Measurements from ENCODE around the gene KRTAP4-6. TPM values are rescaled to one million over a fixed set of nuclear protein-coding genes. Genes with fewer than 3 reads are reported as not detected.

The KRTAP4-6 gene
- polyA plus RNA-seq, 1 of the 3 experiments (the other 2 are of a cell fraction): not detected

- Histone ChIP-seq H3K4me1 (ENCODE audit: control insufficient read depth in 1 of 2, insufficient read depth in 2 of 2, low read depth in 1 of 2, low read length in 1 of 2) (no peaks in the 10 kb centered on the region), H3K36me3 (replicated peaks in 1 of 2; ENCODE audit: control insufficient read depth in 1 of 2, insufficient read depth in 2 of 2, low read length in 1 of 2) (no peaks in the 10 kb centered on the region), H3K4me2 (no peak overlapping the region), H3K27me3 (ENCODE audit: insufficient read depth) (peaks cover 34% of the 10 kb centered on the region), H4K20me1 (ENCODE audit: insufficient read depth) (no peaks in the 10 kb centered on the region), H3K9me3 (no peaks in the 10 kb centered on the region), H3K9ac (no peak overlapping the region), H3F3A (replicated peaks; ENCODE audit: insufficient read depth) (no peaks in the 10 kb centered on the region), H2AFZ (ENCODE audit: low read depth) (no peak overlapping the region), H3K79me2 (ENCODE audit: insufficient read depth) (no peaks in the 10 kb centered on the region), H3K4me3 (ENCODE audit: low read depth in 2 of 2, low read length in 1 of 2) (no peak overlapping the region), H3K9me2 (no peaks in the 10 kb centered on the region), H3K27ac (ENCODE audit: low read depth in 2 of 2, low read length in 1 of 2) (no peak overlapping the region)
- ChIA-PET CTCF (no interaction called here), POLR2A (no interaction called here)
- no peak for TF ChIP-seq CHD2 (IDR thresholded peaks at IDR 0.05; ENCODE audit: low read length, partially characterized antibody)
- no peak for TF ChIP-seq NRF1 (IDR thresholded peaks at IDR 0.05; ENCODE audit: low read depth, low read length)
- TF ChIP-seq TEAD4 (IDR thresholded peaks at IDR 0.05; ENCODE audit: borderline replicate concordance, insufficient read depth): no peak
- TF ChIP-seq PBX3 (IDR thresholded peaks at IDR 0.05): no peak
- no peak for TF ChIP-seq TAF1 (IDR thresholded peaks at IDR 0.05; ENCODE audit: borderline replicate concordance, low read depth, low read length)
- TF ChIP-seq, protein P1, sequence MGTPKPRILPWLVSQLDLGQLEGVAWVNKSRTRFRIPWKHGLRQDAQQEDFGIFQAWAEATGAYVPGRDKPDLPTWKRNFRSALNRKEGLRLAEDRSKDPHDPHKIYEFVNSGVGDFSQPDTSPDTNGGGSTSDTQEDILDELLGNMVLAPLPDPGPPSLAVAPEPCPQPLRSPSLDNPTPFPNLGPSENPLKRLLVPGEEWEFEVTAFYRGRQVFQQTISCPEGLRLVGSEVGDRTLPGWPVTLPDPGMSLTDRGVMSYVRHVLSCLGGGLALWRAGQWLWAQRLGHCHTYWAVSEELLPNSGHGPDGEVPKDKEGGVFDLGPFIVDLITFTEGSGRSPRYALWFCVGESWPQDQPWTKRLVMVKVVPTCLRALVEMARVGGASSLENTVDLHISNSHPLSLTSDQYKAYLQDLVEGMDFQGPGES (IDR thresholded peaks at IDR 0.05; ENCODE audit: low read depth, low read length): no peak
- TF ChIP-seq SIN3A (IDR thresholded peaks at IDR 0.05; ENCODE audit: borderline replicate concordance, low read depth, low read length): no peak
- TF ChIP-seq RAD21 (IDR thresholded peaks at IDR 0.05; ENCODE audit: low read length): no peak
- TF ChIP-seq, protein P2, sequence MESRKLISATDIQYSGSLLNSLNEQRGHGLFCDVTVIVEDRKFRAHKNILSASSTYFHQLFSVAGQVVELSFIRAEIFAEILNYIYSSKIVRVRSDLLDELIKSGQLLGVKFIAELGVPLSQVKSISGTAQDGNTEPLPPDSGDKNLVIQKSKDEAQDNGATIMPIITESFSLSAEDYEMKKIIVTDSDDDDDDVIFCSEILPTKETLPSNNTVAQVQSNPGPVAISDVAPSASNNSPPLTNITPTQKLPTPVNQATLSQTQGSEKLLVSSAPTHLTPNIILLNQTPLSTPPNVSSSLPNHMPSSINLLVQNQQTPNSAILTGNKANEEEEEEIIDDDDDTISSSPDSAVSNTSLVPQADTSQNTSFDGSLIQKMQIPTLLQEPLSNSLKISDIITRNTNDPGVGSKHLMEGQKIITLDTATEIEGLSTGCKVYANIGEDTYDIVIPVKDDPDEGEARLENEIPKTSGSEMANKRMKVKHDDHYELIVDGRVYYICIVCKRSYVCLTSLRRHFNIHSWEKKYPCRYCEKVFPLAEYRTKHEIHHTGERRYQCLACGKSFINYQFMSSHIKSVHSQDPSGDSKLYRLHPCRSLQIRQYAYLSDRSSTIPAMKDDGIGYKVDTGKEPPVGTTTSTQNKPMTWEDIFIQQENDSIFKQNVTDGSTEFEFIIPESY (IDR thresholded peaks at IDR 0.05; ENCODE audit: borderline replicate concordance, low read depth): no peak
- TF ChIP-seq YY1 (IDR thresholded peaks at IDR 0.05; ENCODE audit: low read depth): no peak
- no peak for TF ChIP-seq EP300 (IDR thresholded peaks at IDR 0.05; ENCODE audit: borderline replicate concordance in 1 of 2, low read depth in 1 of 2, low read length in 1 of 2)
- no peak for TF ChIP-seq GABPA (IDR thresholded peaks at IDR 0.05; ENCODE audit: low read depth)
- no peak for TF ChIP-seq GATA2 (CRISPR knock-in tag; IDR thresholded peaks at IDR 0.05)
- no peak for TF ChIP-seq NFIC (IDR thresholded peaks at IDR 0.05; ENCODE audit: borderline replicate concordance)
- no peak for TF ChIP-seq RXRA (IDR thresholded peaks at IDR 0.05; ENCODE audit: borderline replicate concordance, low read depth)
- no peak for TF ChIP-seq FOXJ3 (CRISPR knock-in tag; IDR thresholded peaks at IDR 0.05)
- TF ChIP-seq ELF1 (IDR thresholded peaks at IDR 0.05): no peak
- no peak for DNase-seq
- 25% methylated on average over 1 of the region's 1 CpG for WGBS (ENCODE audit: low lambda C conversion rate)
Observed at GRCh38 chr17:41178843-41179616, 38.7 kb upstream of the KRTAP4-6 start.

Measured in SK-N-SH (cell line).